ENCODE data around the gene CLCNKA. TPM values are rescaled to one million over a fixed set of nuclear protein-coding genes. Genes with fewer than 3 reads are reported as not detected.
"Not testable (repeated sequence)": the region's sequence is repeated elsewhere in the genome, so short reads cannot be mapped to it uniquely, and the experiment has no call there.

Gene CLCNKA
- total and polyA plus RNA-seq, 12 donors, result 0.18 to 52.5 (median 2.1) TPM

- Histone ChIP-seq H3K4me1 (replicated peaks in 1 of 2) (peaks cover 0 to 5% of the 10 kb centered on the region in 2 donors), H3K9me3 (replicated peaks in 1 of 3) (no peaks in the 10 kb centered on the region), H3K36me3 (replicated peaks in 1 of 2) (no peaks in the 10 kb centered on the region), H3K27me3 (no peaks in the 10 kb centered on the region), H3K4me3 (no peak overlapping the region), H3K27ac (no peak overlapping the region)
- peak; percentile 78 to 95 (median 87) for DNase-seq
- intact Hi-C loops (cut with DNase I), result loop anchor here (5.0 to 10.0 kb wide), 2 partner anchors 44 to 51 kb away; partner anchors contain the start of gene SRARP (in 1 of the 2)
- WGBS, 4 donors, result 32 to 45% (median 36%) methylated on average over 14 to 18 of the region's 18 CpGs
- peak; percentile 89 to 99 (median 94) for TF ChIP-seq CTCF (IDR thresholded peaks at IDR 0.05)
- no peak for TF ChIP-seq POLR2A (IDR thresholded peaks at IDR 0.05)
Observed at GRCh38 chr1:16055613-16056520, 34.0 kb downstream of the CLCNKA start.

- H3K36me3 ChIP-seq (replicated peaks in 1 of 2); H3K9me3 ChIP-seq (replicated peaks in 1 of 3); H3K27me3 ChIP-seq; H3K4me1 ChIP-seq (replicated peaks in 1 of 2); DNase-seq; H3K4me3 ChIP-seq; H3K27ac ChIP-seq: not testable (repeated sequence)
- intact Hi-C loops (cut with DNase I), result loop anchor here (5.0 to 10.0 kb wide), 2 partner anchors 44 to 52 kb away; partner anchors contain the start of gene SRARP (in 1 of the 2)
- WGBS, 4 donors, result 45 to 57% (median 51%) methylated on average over 2 to 4 of the region's 4 CpGs
Observed at GRCh38 chr1:16056521-16056912, 34.7 kb downstream of the CLCNKA start.

DNA sequence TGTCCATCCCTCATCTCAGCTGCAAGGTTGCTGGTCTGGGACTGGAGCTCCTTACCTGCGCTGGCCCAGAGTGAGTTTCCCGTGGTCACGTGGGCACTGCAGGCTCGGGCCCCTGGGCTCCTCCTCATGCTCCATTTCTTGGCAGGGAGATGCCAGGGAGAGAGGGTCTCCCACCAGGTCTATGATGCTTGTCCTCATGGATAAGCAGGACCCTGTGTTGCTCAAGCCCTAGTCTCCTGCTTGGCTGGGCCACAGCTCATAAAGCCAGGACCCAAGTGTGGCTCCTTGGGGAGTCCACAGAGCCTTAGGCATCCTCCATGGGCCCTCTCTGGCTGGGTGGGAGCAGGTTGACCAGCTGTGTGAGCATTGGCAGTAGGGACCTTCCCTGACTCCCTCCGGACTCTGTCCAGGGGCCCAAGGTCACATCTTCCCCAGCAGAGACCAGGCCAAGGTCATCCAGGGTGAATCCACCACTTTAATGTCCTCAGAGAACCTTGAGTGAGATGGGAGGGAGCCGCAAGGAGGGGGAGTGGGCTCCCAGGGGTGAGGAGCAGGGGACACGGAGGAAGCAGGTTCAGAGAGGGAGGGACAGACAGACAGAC lies 35.6 kb downstream of the CLCNKA start:
- not testable (repeated sequence) for H3K9me3 ChIP-seq (replicated peaks in 1 of 3); H3K4me3 ChIP-seq; H3K27ac ChIP-seq; H3K4me1 ChIP-seq (replicated peaks in 1 of 2); H3K27me3 ChIP-seq; H3K36me3 ChIP-seq (replicated peaks in 1 of 2)
- WGBS, 4 donors, result 70 to 78% (median 71%) methylated on average over 6 to 7 of the region's 7 CpGs
- intact Hi-C loops (cut with DNase I), result loop anchor here (5.0 to 10.0 kb wide), 2 partner anchors 45 to 53 kb away; partner anchors contain the start of gene SRARP (in 1 of the 2)
- peak in 1 of 7 donors; percentile 12 for DNase-seq

DNA sequence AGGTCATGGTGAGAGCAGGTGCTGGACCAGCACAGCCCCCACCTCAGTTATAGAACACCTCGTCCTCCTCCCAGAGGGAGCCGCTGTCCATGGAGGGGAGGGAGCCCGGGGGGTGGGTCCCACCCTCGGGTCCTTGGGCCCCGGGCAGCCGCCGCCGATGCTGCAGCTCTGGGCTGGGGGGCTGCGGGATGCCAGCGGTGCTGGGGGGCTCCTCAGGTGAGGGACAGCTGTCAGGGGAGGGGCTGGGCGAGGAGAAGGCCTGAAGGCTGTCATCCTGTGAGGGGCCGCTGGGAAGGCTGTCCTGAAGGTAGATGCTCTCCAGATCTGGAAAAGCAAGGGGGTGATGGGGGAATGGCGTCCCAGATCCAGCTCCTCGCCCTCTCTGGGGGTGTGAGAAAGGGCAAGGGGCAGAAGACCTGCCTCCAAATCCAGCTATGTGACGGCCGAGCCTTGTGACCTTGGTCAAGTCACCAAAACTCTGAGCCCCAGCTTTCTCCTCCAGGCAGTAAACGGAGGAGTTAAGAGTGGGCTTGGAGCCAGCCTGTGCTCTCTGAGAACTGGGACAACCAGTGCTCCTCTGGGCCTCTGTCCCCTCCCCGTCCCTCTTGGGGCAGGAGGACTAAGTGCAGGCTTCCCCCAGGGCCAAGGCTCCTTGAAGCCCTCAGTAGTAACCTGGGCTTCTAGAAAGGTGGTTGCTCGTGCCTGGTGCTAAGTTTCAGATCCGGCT lies 36.7 kb downstream of the CLCNKA start:
- not testable (repeated sequence) for H3K36me3 ChIP-seq (replicated peaks in 1 of 2); DNase-seq; H3K4me3 ChIP-seq; H3K27me3 ChIP-seq; H3K9me3 ChIP-seq (replicated peaks in 1 of 3); H3K4me1 ChIP-seq (replicated peaks in 1 of 2); H3K27ac ChIP-seq
- 62 to 69% (median 66%) methylated on average over 10 to 17 of the region's 20 CpGs for WGBS, 4 donors
- intact Hi-C loops (cut with DNase I), result loop anchor here (1.0 to 10.0 kb wide), 3 partner anchors 8 to 54 kb away; partner anchors contain the start of gene SRARP (in 1 of the 2)

GRCh38 chr1:16061266-16061665 lies 39.4 kb downstream of the CLCNKA start:
- TF ChIP-seq CTCF (IDR thresholded peaks at IDR 0.05), result no peak
- no peak for TF ChIP-seq POLR2A (IDR thresholded peaks at IDR 0.05)
- intact Hi-C loops (cut with DNase I), result no loop called here
- WGBS, 4 donors, result 89 to 97% (median 91%) methylated on average over 3 of the region's 3 CpGs; no CpG with 5 or more reads in 1 of the 4 donors

GRCh38 chr1:16061989-16062686 lies 40.3 kb downstream of the CLCNKA start:
- intact Hi-C loops (cut with DNase I); DNase-seq: not testable (repeated sequence)
- 74 to 90% (median 78%) methylated on average over 2 to 18 of the region's 18 CpGs for WGBS, 4 donors

More at GRCh38 chr1:16061266-16061665, 39.4 kb downstream of the CLCNKA start:
- Histone ChIP-seq H3K27me3 (no peaks in the 10 kb centered on the region), H3K36me3 (replicated peaks in 1 of 2) (no peaks in the 10 kb centered on the region), H3K27ac (no peak overlapping the region), H3K9me3 (replicated peaks in 1 of 3) (no peaks in the 10 kb centered on the region), H3K4me1 (replicated peaks in 1 of 2) (no peaks in the 10 kb centered on the region), H3K4me3 (no peak overlapping the region)
- no peak for DNase-seq

GRCh38 chr1:16062687-16063075 lies 40.8 kb downstream of the CLCNKA start:
- intact Hi-C loops (cut with DNase I); H3K27me3 ChIP-seq; DNase-seq; H3K27ac ChIP-seq; H3K36me3 ChIP-seq (replicated peaks in 1 of 2); H3K9me3 ChIP-seq (replicated peaks in 1 of 3); H3K4me3 ChIP-seq: not testable (repeated sequence)
- H3K4me1 ChIP-seq (replicated peaks in 1 of 2), result peaks cover 2 to 11% of the 10 kb centered on the region in 2 donors
- WGBS, 4 donors, result 86 to 94% (median 89%) methylated on average over 9 of the region's 9 CpGs

More at GRCh38 chr1:16061989-16062686, 40.3 kb downstream of the CLCNKA start:
- H3K36me3 ChIP-seq (replicated peaks in 1 of 2); H3K9me3 ChIP-seq (replicated peaks in 1 of 3); H3K4me3 ChIP-seq; H3K4me1 ChIP-seq (replicated peaks in 1 of 2); H3K27me3 ChIP-seq; H3K27ac ChIP-seq: not testable (repeated sequence)

All from adrenal gland (tissue), 12 donors.